GM12873 (cell line): ENCODE results near the gene CEP68.

ENCODE experiments used
- TF ChIP-seq, protein P1 (sequence below): IDR thresholded peaks from 2 replicates; pipeline ENCODE4 v1.5.1; 2012; ENCODE audit warnings: low read depth, mild to moderate bottlenecking, moderate library complexity, low read length, control low read depth; ENCODE audit not compliant: insufficient read depth; ENCODE audit errors: missing control alignments

CEP68 gene

GRCh38 chr2:65129286-65129825 is 73.1 kb downstream of the CEP68 start:
- TF ChIP-seq, protein P1, sequence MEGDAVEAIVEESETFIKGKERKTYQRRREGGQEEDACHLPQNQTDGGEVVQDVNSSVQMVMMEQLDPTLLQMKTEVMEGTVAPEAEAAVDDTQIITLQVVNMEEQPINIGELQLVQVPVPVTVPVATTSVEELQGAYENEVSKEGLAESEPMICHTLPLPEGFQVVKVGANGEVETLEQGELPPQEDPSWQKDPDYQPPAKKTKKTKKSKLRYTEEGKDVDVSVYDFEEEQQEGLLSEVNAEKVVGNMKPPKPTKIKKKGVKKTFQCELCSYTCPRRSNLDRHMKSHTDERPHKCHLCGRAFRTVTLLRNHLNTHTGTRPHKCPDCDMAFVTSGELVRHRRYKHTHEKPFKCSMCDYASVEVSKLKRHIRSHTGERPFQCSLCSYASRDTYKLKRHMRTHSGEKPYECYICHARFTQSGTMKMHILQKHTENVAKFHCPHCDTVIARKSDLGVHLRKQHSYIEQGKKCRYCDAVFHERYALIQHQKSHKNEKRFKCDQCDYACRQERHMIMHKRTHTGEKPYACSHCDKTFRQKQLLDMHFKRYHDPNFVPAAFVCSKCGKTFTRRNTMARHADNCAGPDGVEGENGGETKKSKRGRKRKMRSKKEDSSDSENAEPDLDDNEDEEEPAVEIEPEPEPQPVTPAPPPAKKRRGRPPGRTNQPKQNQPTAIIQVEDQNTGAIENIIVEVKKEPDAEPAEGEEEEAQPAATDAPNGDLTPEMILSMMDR: no peak

DNA sequence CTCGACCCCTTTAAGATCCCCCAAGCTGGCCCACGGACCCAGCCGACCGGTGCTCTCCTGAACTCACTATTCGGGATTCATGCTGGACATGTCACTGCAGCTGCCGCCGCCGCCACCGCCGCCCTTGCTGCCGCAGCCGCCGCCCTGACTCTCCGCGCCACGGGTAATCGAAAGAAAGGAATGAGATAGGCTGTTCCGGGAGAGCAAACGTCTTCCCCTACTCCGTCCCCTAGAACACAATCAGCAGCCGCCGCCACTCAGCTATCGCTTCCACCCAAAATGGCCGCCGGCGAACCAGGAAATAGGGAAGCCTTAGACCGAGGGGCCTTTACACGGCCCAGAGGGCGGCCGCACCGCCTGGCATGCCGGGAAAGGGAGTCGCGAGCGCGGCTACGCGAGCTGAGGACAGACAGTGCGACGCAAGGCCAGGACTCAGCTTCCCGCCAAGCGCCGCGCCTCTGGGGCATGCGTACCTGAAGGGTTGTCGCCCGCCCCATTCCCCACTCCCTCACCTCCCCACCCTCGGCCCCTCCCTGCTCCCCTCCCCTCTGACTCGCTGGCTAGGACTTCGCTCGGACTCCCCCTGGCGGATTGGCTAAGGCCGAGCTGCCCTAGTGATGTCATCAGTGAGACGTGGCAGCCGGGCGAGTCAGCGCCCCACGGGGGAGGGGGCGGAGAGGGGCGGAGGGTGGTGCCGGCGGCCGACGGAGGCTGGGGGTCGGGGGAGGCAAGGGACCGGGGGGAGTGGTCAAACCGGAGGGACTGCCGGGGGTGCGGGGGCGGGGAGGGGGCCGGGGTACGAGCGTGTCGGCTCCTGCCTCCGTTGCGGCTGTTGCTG is 73.8 kb downstream of the CEP68 start, which contains the start of gene RAB1A:
Gene RAB1A, minus strand, starts transcription at position 281 of the 838 bp plus-strand sequence. Its CDS starts 191 bp downstream, at position 90.
- TF ChIP-seq, protein P1: peak; percentile 44

- TF ChIP-seq, protein P1: no peak
These were observed 74.5 kb downstream of the CEP68 start for GRCh38 chr2:65130664-65131175.

- TF ChIP-seq, protein P1: no peak
These were observed 77.4 kb downstream of the CEP68 start for GRCh38 chr2:65133626-65134025.

DNA sequence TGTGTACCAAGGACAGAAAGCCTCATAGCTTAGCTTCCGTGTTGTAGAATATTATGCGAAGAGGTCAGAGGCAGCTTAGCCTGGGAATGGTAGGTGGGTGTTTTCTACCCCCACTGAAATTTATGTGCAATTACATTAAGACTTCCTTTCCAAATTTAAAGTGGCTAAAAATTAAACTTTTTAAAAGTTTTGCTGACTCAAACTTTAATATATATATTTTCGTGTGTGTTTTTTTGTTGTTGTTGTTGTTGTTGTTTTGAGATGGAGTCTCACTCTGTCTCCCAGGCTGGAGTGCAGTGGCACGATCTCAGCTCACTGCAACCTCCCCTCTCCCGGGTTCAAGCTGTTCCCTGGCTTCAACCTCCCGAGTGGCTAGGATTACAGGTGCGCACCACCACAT is 77.9 kb downstream of the CEP68 start:
- TF ChIP-seq, protein P1: no peak

- TF ChIP-seq, protein P1: no peak
These were observed 80.0 kb downstream of the CEP68 start for GRCh38 chr2:65136253-65136652.
